HepG2 (cell line): ENCODE results near the gene GTF2H1. TPM values are rescaled to one million over a fixed set of nuclear protein-coding genes. Genes with fewer than 3 reads are reported as not detected.

Experiments
- AKNA ChIP-seq: sonication (generic); formaldehyde crosslinking; IDR thresholded peaks from 2 replicates; pipeline ENCODE4 v1.4.0; 2020; ENCODE audit warnings: missing genetic modification reagents, borderline replicate concordance
- BCLAF1 ChIP-seq: fragments of 450-650 bp; IDR thresholded peaks from 2 replicates; pipeline ENCODE4 v1.6.1; 2017; ENCODE audit warnings: mild to moderate bottlenecking
- FOXC1 ChIP-seq: sonication (generic); formaldehyde crosslinking; IDR thresholded peaks from 2 replicates; pipeline ENCODE4 v1.8.0; 2022; ENCODE audit warnings: mild to moderate bottlenecking, missing genetic modification reagents, borderline replicate concordance
- HMGA1 ChIP-seq: sonication (generic); formaldehyde crosslinking; conservative IDR thresholded peaks from 2 replicates; pipeline ENCODE4 v1.4.0; 2020; ENCODE audit warnings: missing genetic modification reagents
- HNF1A ChIP-seq, 2 experiments: sonication (generic) in 1 of 2; formaldehyde crosslinking in 1 of 2; IDR thresholded peaks; 2 replicates each; pipeline versions ENCODE4 v1.4.0 to v1.6.1; 2016 to 2020; ENCODE audit warnings: borderline replicate concordance in 1 of 2, low read depth in 1 of 2, mild to moderate bottlenecking in 1 of 2, missing genetic modification reagents in 1 of 2
- ISL2 ChIP-seq: sonication (generic); formaldehyde crosslinking; IDR thresholded peaks from 2 replicates; pipeline ENCODE4 v1.5.0; 2020; ENCODE audit warnings: missing genetic modification reagents
- MIXL1 ChIP-seq: IDR thresholded peaks from 2 replicates; pipeline ENCODE4 v1.6.1; 2016
- NAIF1 ChIP-seq: sonication (generic); formaldehyde crosslinking; IDR thresholded peaks from 2 replicates; pipeline ENCODE4 v1.5.0; 2020; ENCODE audit warnings: mild to moderate bottlenecking, missing genetic modification reagents, borderline replicate concordance
- RARG ChIP-seq: sonication (generic); formaldehyde crosslinking; IDR thresholded peaks from 2 replicates; pipeline ENCODE4 v1.4.0; 2020; ENCODE audit warnings: low read depth, mild to moderate bottlenecking, missing genetic modification reagents
- RFXAP ChIP-seq: sonication (generic); formaldehyde crosslinking; IDR thresholded peaks from 2 replicates; pipeline ENCODE4 v1.4.0; 2020; ENCODE audit warnings: missing genetic modification reagents, borderline replicate concordance
- SETDB1 ChIP-seq: sonication (generic); formaldehyde crosslinking; IDR thresholded peaks from 2 replicates; pipeline ENCODE4 v1.5.1; 2020; ENCODE audit warnings: missing genetic modification reagents, mild to moderate bottlenecking, borderline replicate concordance
- ZNF10 ChIP-seq: sonication (generic); formaldehyde crosslinking; IDR thresholded peaks from 2 replicates; pipeline ENCODE4 v1.4.0; 2020; ENCODE audit warnings: mild to moderate bottlenecking, low read depth, missing genetic modification reagents, borderline replicate concordance
- ZNF136 ChIP-seq: sonication (generic); formaldehyde crosslinking; IDR thresholded peaks from 2 replicates; pipeline ENCODE4 v1.8.1; 2022; ENCODE audit warnings: low read depth, mild to moderate bottlenecking, moderate library complexity, missing genetic modification reagents
- ZNF20 ChIP-seq: sonication (generic); formaldehyde crosslinking; IDR thresholded peaks from 2 replicates; pipeline ENCODE4 v1.4.0; 2020; ENCODE audit warnings: mild to moderate bottlenecking, moderate library complexity, missing genetic modification reagents
- ZNF260 ChIP-seq: sonication (generic); formaldehyde crosslinking; IDR thresholded peaks from 2 replicates; pipeline ENCODE4 v1.4.0; 2020; ENCODE audit warnings: missing genetic modification reagents, low read depth, mild to moderate bottlenecking, borderline replicate concordance
- ZNF580 ChIP-seq: IDR thresholded peaks from 2 replicates; pipeline ENCODE4 v1.6.1; 2016; ENCODE audit warnings: low read depth, borderline replicate concordance
- polyA plus RNA-seq, 8 experiments: library from polyadenylated mRNA; depleted of rRNA in 3 of 8; stranded (reverse) in 7 of 8; unstranded in 1 of 8; fragments of >200 nt; fragmentation: Illumina TruSeq in 4 of 8; extraction: Trizol in 4 of 8; gene quantifications; 2 replicates each; pipeline versions ENCODE4 v1.2.1 to v1.2.3, GENCODE V29; 2011 to 2016; ENCODE audit warnings: low read depth in 4 of 8, missing spikeins in 1 of 8, mixed read lengths in 1 of 8; ENCODE audit not compliant: insufficient read depth in 1 of 8
- total RNA-seq, 5 experiments: library from RNA; depleted of rRNA; stranded (reverse); fragments of >200 nt; fragmentation: Illumina TruSeq; extraction: Trizol; gene quantifications; 2 replicates each; pipeline ENCODE4 v1.2.3, GENCODE V29; 2016; ENCODE audit warnings: low read depth in 1 of 5

GTF2H1 gene
- total and polyA plus RNA-seq, 2 of the 13 experiments (the other 11 are each of a cell fraction or from before 2014, with no cell fraction given) = 15.7 to 51.4 TPM

- TF ChIP-seq RFXAP (peak; percentile 85; the same call in 1 of the 2 replicates), NAIF1 (CRISPR knock-in tag) (peak; percentile 96), ZNF20 (CRISPR knock-in tag) (peak; percentile 97), SETDB1 (CRISPR knock-in tag) (no peak), HMGA1 (CRISPR knock-in tag) (no peak), MIXL1 (CRISPR knock-in tag) (peak; percentile 72), ZNF260 (CRISPR knock-in tag) (no peak), FOXC1 (CRISPR knock-in tag) (peak; percentile 98; the same call in 1 of the 2 replicates), AKNA (CRISPR knock-in tag) (no peak), ZNF580 (CRISPR knock-in tag) (peak; percentile 99), ISL2 (CRISPR knock-in tag) (peak; percentile 85), ZNF10 (CRISPR knock-in tag) (no peak), HNF1A (IDR thresholded peaks at IDR 0.05; ENCODE audit: low read depth) (no peak), HNF1A (CRISPR knock-in tag; IDR thresholded peaks at IDR 0.05; ENCODE audit: borderline replicate concordance) (peak; percentile 83), ZNF136 (CRISPR knock-in tag) (peak; percentile 98), RARG (CRISPR knock-in tag) (no peak), BCLAF1 (no peak)
These were observed 72.0 kb downstream of the GTF2H1 start, which contains the start of gene LDHA (continued) for GRCh38 chr11:18394275-18394927.
